ENCODE measurements around the gene TRIOBP. TPM values are rescaled to one million over a fixed set of nuclear protein-coding genes. Genes with fewer than 3 reads are reported as not detected.
"Not testable (repeated sequence)": the region's sequence is repeated elsewhere in the genome, so short reads cannot be mapped to it uniquely, and the experiment has no call there.

Gene TRIOBP
- total and polyA plus RNA-seq, 8 donors: 57.4 to 84.9 (median 71.4) TPM

DNA sequence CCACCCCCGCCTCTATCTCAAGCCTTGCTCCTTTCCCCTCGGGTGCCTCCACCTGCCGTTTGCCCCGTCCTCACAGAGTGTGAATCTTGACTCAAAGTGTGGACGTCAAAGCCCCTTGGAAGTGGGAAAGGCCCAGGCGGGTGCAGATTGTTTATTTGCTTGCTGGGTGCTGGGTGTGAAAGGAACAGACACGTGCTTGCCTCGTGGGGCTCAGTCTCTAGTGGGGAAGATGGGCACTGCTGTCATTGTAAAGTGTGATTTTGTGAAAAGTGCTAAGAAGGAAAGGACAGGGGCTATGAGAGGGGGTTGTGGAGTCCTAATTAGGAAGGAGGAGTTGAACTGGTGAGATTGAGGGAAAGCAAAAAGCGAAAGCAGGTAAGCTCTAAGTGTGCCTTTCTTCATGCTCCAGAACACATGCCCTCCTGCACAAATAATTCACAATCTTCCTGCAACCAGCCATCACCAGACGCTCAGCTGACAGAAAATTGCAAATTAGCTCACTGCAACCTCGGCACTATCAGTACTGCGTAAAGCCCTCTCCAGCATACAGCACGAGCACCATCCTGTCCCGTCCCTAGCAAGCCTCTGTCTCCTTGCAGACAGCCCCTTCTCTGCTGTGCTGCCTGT lies 101.1 kb downstream of the TRIOBP start:
- peaks cover 0 to 14% of the 10 kb centered on the region in 2 donors for H3K27me3 ChIP-seq
- no peaks in the 10 kb centered on the region for H3K9me3 ChIP-seq
- ATAC-seq: no peak
- no peaks in the 10 kb centered on the region for H3K36me3 ChIP-seq
- DNase-seq: no peak
- TF ChIP-seq, protein P1, sequence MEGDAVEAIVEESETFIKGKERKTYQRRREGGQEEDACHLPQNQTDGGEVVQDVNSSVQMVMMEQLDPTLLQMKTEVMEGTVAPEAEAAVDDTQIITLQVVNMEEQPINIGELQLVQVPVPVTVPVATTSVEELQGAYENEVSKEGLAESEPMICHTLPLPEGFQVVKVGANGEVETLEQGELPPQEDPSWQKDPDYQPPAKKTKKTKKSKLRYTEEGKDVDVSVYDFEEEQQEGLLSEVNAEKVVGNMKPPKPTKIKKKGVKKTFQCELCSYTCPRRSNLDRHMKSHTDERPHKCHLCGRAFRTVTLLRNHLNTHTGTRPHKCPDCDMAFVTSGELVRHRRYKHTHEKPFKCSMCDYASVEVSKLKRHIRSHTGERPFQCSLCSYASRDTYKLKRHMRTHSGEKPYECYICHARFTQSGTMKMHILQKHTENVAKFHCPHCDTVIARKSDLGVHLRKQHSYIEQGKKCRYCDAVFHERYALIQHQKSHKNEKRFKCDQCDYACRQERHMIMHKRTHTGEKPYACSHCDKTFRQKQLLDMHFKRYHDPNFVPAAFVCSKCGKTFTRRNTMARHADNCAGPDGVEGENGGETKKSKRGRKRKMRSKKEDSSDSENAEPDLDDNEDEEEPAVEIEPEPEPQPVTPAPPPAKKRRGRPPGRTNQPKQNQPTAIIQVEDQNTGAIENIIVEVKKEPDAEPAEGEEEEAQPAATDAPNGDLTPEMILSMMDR (IDR thresholded peaks at IDR 0.05): no peak
- peaks cover 6 to 12% of the 10 kb centered on the region in 2 donors for H3K4me1 ChIP-seq
- no peak overlapping the region for H3K4me3 ChIP-seq
- no peak overlapping the region for H3K27ac ChIP-seq
- intact Hi-C loops (cut with DNase I): no loop called here

DNA sequence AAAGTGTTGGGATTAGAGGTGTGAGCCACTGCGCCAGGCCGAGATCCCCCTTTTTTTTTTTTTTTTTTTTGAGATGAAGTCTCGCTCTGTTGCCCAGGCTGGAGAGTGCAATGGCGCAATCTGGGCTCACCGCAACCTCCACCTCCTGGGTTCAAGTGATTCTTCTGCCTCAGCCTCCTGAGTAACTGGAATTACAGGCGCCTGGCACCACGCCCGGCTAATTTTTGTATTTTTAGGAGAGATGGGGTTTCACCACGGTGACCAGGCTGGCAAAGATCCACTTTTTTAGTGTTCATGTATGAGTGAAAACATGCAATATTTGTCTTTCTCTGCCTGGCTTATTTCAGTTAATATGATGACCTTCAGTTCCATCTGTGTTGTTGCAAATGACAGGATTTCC lies 103.1 kb downstream of the TRIOBP start:
- ATAC-seq; H3K4me3 ChIP-seq; H3K27ac ChIP-seq; DNase-seq; intact Hi-C loops (cut with DNase I); H3K9me3 ChIP-seq; H3K36me3 ChIP-seq: not testable (repeated sequence)
- Histone ChIP-seq H3K27me3 (peaks cover 0 to 34% of the 10 kb centered on the region in 2 donors), H3K4me1 (peaks cover 7 to 29% of the 10 kb centered on the region in 2 donors)

DNA sequence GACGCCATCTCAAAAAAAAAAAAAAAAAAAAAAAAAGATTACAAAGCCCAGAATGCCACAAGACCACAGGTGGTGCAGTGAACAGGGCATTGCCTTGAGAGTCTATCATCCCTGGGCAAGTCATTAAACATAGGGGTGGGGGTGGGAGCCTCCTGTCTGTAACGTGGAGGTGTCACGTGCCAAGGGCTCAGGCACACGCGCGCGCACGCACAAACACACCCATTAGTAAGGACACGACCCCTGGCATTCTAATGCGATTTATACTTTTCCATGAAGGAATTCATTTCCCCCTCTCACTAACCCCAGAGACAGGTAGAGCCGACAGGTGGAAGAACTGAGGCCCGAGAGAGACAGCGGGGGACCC lies 105.1 kb downstream of the TRIOBP start:
- Histone ChIP-seq H3K27ac (peak overlapping the region in 1 of 2 donors; percentile 57), H3K4me3 (peak overlapping the region; percentile 62), H3K27me3 (peaks cover 0 to 51% of the 10 kb centered on the region in 2 donors), H3K36me3 (no peaks in the 10 kb centered on the region), H3K9me3 (no peaks in the 10 kb centered on the region), H3K4me1 (peaks cover 11 to 47% of the 10 kb centered on the region in 2 donors)
- ATAC-seq (peak; percentile 1), DNase-seq (no peak)
- intact Hi-C loops (cut with DNase I): no loop called here
- TF ChIP-seq, protein P1 (IDR thresholded peaks at IDR 0.05): no peak

DNA sequence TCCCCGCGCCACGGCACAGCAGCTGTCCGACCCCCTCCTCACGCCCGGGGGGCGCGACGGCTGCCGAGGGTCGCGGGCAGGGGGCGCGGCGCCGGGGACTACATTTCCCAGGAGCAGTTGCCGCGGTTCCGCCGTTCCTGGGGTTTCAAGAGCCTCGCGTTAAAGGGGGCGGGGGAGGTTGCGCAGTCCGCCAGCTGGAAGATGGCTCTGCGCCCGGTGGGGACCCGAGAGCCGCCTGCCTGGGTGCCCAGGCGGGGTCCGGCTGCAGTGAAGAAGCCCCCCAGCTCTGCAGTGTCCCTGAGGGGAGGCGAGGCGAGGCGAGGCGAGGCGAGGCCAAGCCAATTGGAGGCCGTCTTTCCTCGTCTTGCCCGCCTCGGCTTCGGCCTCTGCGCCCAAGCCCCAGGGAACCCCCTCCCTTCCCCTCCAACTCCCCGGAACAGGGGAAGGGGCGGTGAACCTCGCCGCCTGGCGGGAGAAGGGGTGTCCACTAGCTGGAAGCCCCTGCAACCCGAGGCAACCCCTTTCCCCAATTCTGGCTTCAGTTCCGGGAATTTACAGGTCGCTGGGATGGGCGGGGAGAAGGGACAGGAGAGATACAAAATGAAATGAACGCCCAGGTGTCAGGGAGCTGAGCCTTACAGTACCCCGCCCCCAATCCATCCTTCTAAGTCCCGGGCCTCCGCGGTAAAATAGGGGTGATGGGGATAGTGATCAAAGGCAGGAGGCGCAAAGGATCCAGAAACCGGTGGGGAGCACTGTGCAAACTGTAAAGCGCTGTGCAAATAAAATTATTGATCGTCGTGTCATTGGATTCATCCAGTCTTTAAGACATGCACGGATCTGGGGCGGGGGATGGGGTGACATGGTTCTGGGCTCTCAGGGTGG lies 105.7 kb downstream of the TRIOBP start:
- H3K36me3 ChIP-seq: no peaks in the 10 kb centered on the region
- TF ChIP-seq, protein P1 (IDR thresholded peaks at IDR 0.05): no peak
- ATAC-seq (peak; percentile 48), DNase-seq (peak; percentile 64 to 91 (median 84))
- peaks cover 11 to 53% of the 10 kb centered on the region in 2 donors for H3K4me1 ChIP-seq
- intact Hi-C loops (cut with DNase I): no loop called here
- peaks cover 0 to 58% of the 10 kb centered on the region in 2 donors for H3K27me3 ChIP-seq
- H3K4me3 ChIP-seq: peak overlapping the region; percentile 62
- H3K27ac ChIP-seq: peak overlapping the region; percentile 44 to 57
- H3K9me3 ChIP-seq: no peaks in the 10 kb centered on the region

DNA sequence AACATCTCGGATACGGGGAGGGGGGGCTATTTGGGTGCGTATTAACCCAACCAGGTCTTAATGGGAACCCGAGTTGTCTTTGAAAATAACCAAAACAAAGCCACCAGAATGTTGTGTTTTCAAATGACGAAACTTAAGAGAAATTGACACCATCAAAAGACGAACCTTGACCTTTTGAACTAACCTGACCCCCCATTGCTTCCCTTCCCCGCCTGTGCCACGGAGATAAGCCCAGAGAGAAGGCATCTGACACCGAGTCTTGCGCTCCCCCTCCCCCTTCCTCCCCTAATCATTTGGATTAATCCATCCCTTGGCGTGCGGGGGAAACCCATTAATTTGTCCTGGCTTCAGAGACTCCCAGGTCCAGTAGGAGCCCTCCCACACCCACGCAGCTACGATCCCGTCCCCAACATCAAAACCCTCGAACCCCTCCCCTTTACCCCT lies 106.4 kb downstream of the TRIOBP start:
- H3K27ac ChIP-seq: no peak overlapping the region
- H3K4me3 ChIP-seq: peak overlapping the region in 1 of 2 donors; percentile 62
- TF ChIP-seq, protein P1 (IDR thresholded peaks at IDR 0.05): no peak
- DNase-seq: no peak
- no peak for ATAC-seq
- H3K9me3 ChIP-seq: no peaks in the 10 kb centered on the region
- H3K4me1 ChIP-seq: peaks cover 11 to 60% of the 10 kb centered on the region in 2 donors
- intact Hi-C loops (cut with DNase I): no loop called here
- no peaks in the 10 kb centered on the region for H3K36me3 ChIP-seq
- peaks cover 0 to 64% of the 10 kb centered on the region in 2 donors for H3K27me3 ChIP-seq
